Lung (tissue), 12 donors: ENCODE data around the gene MPO. TPM values are rescaled to one million over a fixed set of nuclear protein-coding genes. Genes with fewer than 3 reads are reported as not detected.

Source experiments
- ATAC-seq: fragments of 200-7000 bp; cut with Tn5 transposase; one replicate; pipeline ENCODE4 v1.9.1; 2020; ENCODE audit warnings: moderate number of reproducible peaks; ENCODE audit not compliant: insufficient read depth, low FRiP score
- DNase-seq, 3 donors: peaks; one replicate each; pipeline ENCODE4 v3.0.0-alpha.2; 2013 to 2017
- H3K27ac ChIP-seq, 2 donors: one replicate each; pipeline ENCODE4 v1.5.1; 2013; ENCODE audit warnings: mild to moderate bottlenecking in 2 of 2, moderate library complexity in 2 of 2, control low read depth in 1 of 2, inconsistent platforms in 1 of 2, low read depth in 1 of 2, low read length in 1 of 2
- H3K27me3 ChIP-seq, 3 donors: one replicate each; pipeline ENCODE4 v1.5.1; 2013; ENCODE audit warnings: low read length in 2 of 3; ENCODE audit not compliant: control insufficient read depth in 3 of 3, insufficient read depth in 3 of 3
- H3K36me3 ChIP-seq, 4 donors: one replicate each; pipeline ENCODE4 v1.5.1; 2013; ENCODE audit warnings: low read length in 4 of 4, mild to moderate bottlenecking in 1 of 4, moderate library complexity in 1 of 4; ENCODE audit not compliant: control insufficient read depth in 4 of 4, insufficient read depth in 4 of 4
- H3K4me1 ChIP-seq, 5 donors: one replicate each; pipeline ENCODE4 v1.5.1; 2013; ENCODE audit warnings: low read length in 5 of 5, mild to moderate bottlenecking in 2 of 5, moderate library complexity in 1 of 5; ENCODE audit not compliant: control insufficient read depth in 5 of 5, insufficient read depth in 5 of 5
- H3K4me3 ChIP-seq: one replicate; pipeline ENCODE4 v1.5.1; 2013; ENCODE audit warnings: mild to moderate bottlenecking, control low read depth, moderate library complexity
- H3K9ac ChIP-seq, 2 donors: one replicate each; pipeline ENCODE4 v1.5.1; 2013; ENCODE audit warnings: low read length in 2 of 2, control low read depth in 1 of 2; ENCODE audit not compliant: insufficient read depth in 1 of 2
- H3K9me3 ChIP-seq, 4 donors: one replicate each; pipeline ENCODE4 v1.5.1; 2013; ENCODE audit warnings: low read length in 3 of 4, mild to moderate bottlenecking in 1 of 4, moderate library complexity in 1 of 4; ENCODE audit not compliant: control insufficient read depth in 4 of 4, insufficient read depth in 3 of 4
- WGBS, 2 donors: extraction: QIAGEN DNeasy Blood & Tissue Kit; methylation state at CpG; one replicate each; pipeline ENCODE4 v1.1.7; 2013; 5-methylcytosine and 5-hydroxymethylcytosine counted together
- polyA plus RNA-seq, 2 donors: library from polyadenylated mRNA; stranded (reverse); fragments of 200-250 nt; gene quantifications; one replicate each; pipeline ENCODE4 v1.2.1, GENCODE V29; 2013
- total RNA-seq, 2 donors: library from RNA; depleted of rRNA in 1 of 2; stranded (reverse); fragments of >200 nt in 1 of 2; gene quantifications; one replicate each; pipeline ENCODE4 v1.2.1, GENCODE V29; 2014 to 2021
- TF ChIP-seq, protein P1 (sequence below): IDR thresholded peaks from 2 replicates; pipeline ENCODE4 v1.5.1; 2012; ENCODE audit warnings: mild to moderate bottlenecking; ENCODE audit errors: control extremely low read depth, extremely low read depth
- donor health status: control.
- donor health status: control.
- donor health status: Bipolar disorder and iron deficiency.
- donor health status: healthy.
- donor health status: DM: yes; HTN: yes; CAD: no.

MPO gene
- total and polyA plus RNA-seq, 4 donors = 0.79 to 62.0 (median 6.7) TPM

DNA sequence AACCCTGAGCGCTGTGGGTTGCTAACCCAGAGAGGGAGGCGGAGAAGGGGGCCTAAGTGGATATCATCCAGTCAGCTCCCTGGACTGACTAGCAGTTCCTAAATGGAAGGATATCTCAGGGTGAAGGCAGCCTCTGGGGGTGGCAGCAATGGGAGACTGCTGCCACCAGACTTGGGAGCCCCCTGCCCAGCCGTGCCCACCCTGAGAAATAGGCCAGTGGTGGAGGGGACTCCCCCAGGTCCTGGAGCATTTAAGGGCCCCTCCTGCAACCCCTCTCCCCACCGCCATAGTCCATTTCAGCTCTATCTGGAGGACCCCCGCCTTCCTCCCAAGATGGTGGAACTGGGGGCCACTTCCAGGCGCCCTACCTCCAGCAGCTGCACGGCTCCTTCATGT, 39.4 kb upstream of the MPO start:
- 94 to 95% methylated on average over 7 of the region's 7 CpGs for WGBS, 2 donors
- peaks cover 0 to 4% (median 0%) of the 10 kb centered on the region in 4 donors for H3K36me3 ChIP-seq
- no peak overlapping the region for H3K4me3 ChIP-seq
- no peak overlapping the region for H3K27ac ChIP-seq
- TF ChIP-seq, protein P1, sequence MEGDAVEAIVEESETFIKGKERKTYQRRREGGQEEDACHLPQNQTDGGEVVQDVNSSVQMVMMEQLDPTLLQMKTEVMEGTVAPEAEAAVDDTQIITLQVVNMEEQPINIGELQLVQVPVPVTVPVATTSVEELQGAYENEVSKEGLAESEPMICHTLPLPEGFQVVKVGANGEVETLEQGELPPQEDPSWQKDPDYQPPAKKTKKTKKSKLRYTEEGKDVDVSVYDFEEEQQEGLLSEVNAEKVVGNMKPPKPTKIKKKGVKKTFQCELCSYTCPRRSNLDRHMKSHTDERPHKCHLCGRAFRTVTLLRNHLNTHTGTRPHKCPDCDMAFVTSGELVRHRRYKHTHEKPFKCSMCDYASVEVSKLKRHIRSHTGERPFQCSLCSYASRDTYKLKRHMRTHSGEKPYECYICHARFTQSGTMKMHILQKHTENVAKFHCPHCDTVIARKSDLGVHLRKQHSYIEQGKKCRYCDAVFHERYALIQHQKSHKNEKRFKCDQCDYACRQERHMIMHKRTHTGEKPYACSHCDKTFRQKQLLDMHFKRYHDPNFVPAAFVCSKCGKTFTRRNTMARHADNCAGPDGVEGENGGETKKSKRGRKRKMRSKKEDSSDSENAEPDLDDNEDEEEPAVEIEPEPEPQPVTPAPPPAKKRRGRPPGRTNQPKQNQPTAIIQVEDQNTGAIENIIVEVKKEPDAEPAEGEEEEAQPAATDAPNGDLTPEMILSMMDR = no peak
- H3K4me1 ChIP-seq = peaks cover 0 to 13% (median 5%) of the 10 kb centered on the region in 5 donors
- no peak for ATAC-seq
- H3K27me3 ChIP-seq = no peaks in the 10 kb centered on the region
- no peak overlapping the region for H3K9ac ChIP-seq
- peak in 1 of 3 donors; percentile 2 for DNase-seq
- no peaks in the 10 kb centered on the region for H3K9me3 ChIP-seq

DNA sequence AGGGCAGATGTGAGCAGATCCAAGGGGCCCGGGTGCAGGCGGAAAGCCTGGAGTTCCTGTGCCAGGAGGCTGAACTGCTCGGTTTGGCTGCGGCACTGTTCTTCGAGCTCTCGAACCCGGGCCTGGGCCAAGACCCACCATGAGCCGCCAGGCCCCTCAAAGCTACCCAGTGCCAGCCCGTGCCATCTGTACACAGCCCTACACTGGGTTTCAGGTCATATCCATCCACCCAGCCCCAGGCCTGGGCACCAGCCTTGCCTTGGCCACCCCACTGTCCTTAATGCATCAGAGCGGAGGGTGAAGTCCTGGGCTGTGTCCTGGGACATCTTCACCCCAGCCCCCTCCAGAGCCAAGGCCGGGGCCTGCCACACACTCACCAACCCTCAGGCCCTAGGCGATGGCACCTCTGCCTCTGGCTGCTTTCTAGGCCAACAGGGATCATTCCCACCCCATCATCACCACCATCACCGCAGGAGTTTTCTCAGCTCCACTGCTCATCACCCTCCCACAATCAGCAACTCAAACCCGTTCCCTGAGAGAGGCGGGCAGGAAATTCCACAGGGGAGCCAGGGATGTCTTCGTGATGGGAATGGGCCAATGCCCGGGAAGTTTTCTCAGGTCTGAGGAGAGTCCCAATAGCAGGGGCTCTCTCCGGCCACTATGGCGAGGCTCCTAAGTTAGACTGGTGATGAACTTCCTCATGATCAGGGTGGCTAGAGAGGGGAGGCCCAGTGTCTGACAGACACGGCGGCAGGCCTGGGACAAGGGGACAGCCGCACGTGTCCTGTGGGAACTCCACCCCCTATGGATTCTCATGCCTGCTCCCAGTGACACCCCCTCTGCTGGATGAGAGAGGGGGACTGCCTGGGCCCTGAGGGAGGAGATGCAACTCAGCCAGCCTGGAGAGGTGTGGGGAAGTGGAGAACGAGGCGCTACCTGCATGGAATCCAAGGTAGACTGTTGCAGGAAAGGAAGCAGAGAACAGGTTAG, 38.7 kb upstream of the MPO start:
- H3K27ac ChIP-seq = no peak overlapping the region
- DNase-seq (peak in 1 of 3 donors; percentile 9), ATAC-seq (no peak)
- TF ChIP-seq, protein P1 = no peak
- H3K9me3 ChIP-seq = no peaks in the 10 kb centered on the region
- 82 to 91% methylated on average over 24 to 25 of the region's 25 CpGs for WGBS, 2 donors
- H3K4me1 ChIP-seq = peaks cover 0 to 9% (median 0%) of the 10 kb centered on the region in 5 donors
- H3K27me3 ChIP-seq = no peaks in the 10 kb centered on the region
- H3K9ac ChIP-seq = no peak overlapping the region
- no peak overlapping the region for H3K4me3 ChIP-seq
- H3K36me3 ChIP-seq = peaks cover 0 to 4% (median 0%) of the 10 kb centered on the region in 4 donors

DNA sequence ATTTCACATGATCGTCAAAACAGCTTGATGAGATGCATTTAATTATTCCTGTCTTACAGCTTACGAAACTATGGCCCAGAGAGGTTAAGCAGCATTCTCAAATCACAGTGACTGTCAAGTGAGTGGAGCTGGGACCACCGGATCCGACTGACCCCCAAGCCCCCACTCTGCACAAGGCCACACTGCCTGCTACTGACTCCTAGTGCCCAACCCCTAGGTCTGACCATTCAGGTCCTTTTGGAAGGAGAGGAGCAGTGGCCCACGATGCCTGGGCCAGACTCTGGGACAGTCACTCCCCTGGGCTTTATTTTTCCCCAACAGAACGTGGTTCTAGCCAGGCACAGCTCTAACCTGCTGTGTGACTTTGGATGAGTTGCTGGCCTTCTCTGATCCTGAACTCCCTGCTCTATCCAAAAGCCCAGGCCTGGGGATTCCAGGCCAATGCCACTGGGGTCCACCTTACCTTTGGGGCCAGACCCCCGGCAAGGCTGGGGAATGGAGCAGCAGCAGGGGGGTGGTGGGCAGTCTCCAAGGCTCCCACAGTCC, 38.0 kb upstream of the MPO start:
- DNase-seq (no peak), ATAC-seq (no peak)
- WGBS, 2 donors = 85 to 88% methylated on average over 7 of the region's 7 CpGs
- TF ChIP-seq, protein P1 = no peak
- Histone ChIP-seq H3K36me3 (peaks cover 0 to 4% (median 0%) of the 10 kb centered on the region in 4 donors), H3K9me3 (no peaks in the 10 kb centered on the region), H3K27ac (no peak overlapping the region), H3K27me3 (no peaks in the 10 kb centered on the region), H3K4me3 (no peak overlapping the region), H3K4me1 (peaks cover 0 to 4% (median 0%) of the 10 kb centered on the region in 5 donors), H3K9ac (no peak overlapping the region)
